Ramos (cell line): ENCODE results near the gene MPPE1.
"Not testable (repeated sequence)": the region's sequence is repeated elsewhere in the genome, so short reads cannot be mapped to it uniquely, and the experiment has no call there.

Experiments used
- in situ Hi-C: fragments of 300-500 bp; cut with MboI; formaldehyde crosslinking; loops from one replicate; pipeline ENCODE4 v1.14.3; 2022; ENCODE audit warnings: low sequenced_read_pairs; ENCODE audit not compliant: unreplicated experiment

Gene MPPE1

GRCh38 chr18:11932393-11932792, 24.3 kb upstream of the MPPE1 start:
- in situ Hi-C loops, result loop anchor here (5.0 to 25.0 kb wide), 2 partner anchors 65 to 305 kb away; no protein-coding TSS in a partner anchor

GRCh38 chr18:11927497-11927896, 19.4 kb upstream of the MPPE1 start:
- in situ Hi-C loops, result loop anchor here (25.0 kb wide), 1 partner anchor 310 kb away; no protein-coding TSS in a partner anchor

GRCh38 chr18:11925800-11926481, 17.8 kb upstream of the MPPE1 start:
- in situ Hi-C loops, result loop anchor here (25.0 kb wide), 1 partner anchor 311 kb away; no protein-coding TSS in a partner anchor

- in situ Hi-C loops, result no loop called here
These were observed 15.3 kb upstream of the MPPE1 start for GRCh38 chr18:11923450-11923849.

GRCh38 chr18:11919522-11919921, 11.4 kb upstream of the MPPE1 start:
- in situ Hi-C loops, result not testable (repeated sequence)

GRCh38 chr18:11916880-11917279, 8.8 kb upstream of the MPPE1 start:
- in situ Hi-C loops, result not testable (repeated sequence)

- in situ Hi-C loops, result loop anchor here (10.0 kb wide), 1 partner anchor 65 kb away; no protein-coding TSS in a partner anchor
These were observed 1.5 kb upstream of the MPPE1 start for GRCh38 chr18:11909591-11910026.

GRCh38 chr18:11909061-11909455, 941 bp upstream of the MPPE1 start:
- in situ Hi-C loops, result loop anchor here (10.0 kb wide), 1 partner anchor 64 kb away; no protein-coding TSS in a partner anchor

- in situ Hi-C loops, result loop anchor here (10.0 kb wide), 1 partner anchor 62 kb away; no protein-coding TSS in a partner anchor
These were observed 917 bp downstream of the MPPE1 start for GRCh38 chr18:11906926-11907874.

- in situ Hi-C loops, result loop anchor here (10.0 kb wide), 1 partner anchor 61 kb away; no protein-coding TSS in a partner anchor
These were observed 1.9 kb downstream of the MPPE1 start for GRCh38 chr18:11906176-11906575.

GRCh38 chr18:11905613-11906012, 2.5 kb downstream of the MPPE1 start:
- in situ Hi-C loops, result loop anchor here (10.0 kb wide), 1 partner anchor 61 kb away; no protein-coding TSS in a partner anchor

- in situ Hi-C loops, result loop anchor here (10.0 kb wide), 1 partner anchor 58 kb away; no protein-coding TSS in a partner anchor
These were observed 5.4 kb downstream of the MPPE1 start for GRCh38 chr18:11902522-11903292.

GRCh38 chr18:11901826-11902438, 6.2 kb downstream of the MPPE1 start:
- in situ Hi-C loops, result loop anchor here (10.0 kb wide), 1 partner anchor 57 kb away; no protein-coding TSS in a partner anchor

- in situ Hi-C loops, result no loop called here
These were observed 9.1 kb downstream of the MPPE1 start for GRCh38 chr18:11899063-11899462.

- in situ Hi-C loops, result no loop called here
These were observed 10.3 kb downstream of the MPPE1 start for GRCh38 chr18:11897781-11898180.

GRCh38 chr18:11892438-11892837, 15.7 kb downstream of the MPPE1 start:
- in situ Hi-C loops, result not testable (repeated sequence)

GRCh38 chr18:11891737-11892136, 16.4 kb downstream of the MPPE1 start:
- in situ Hi-C loops, result no loop called here

GRCh38 chr18:11889284-11889683, 18.8 kb downstream of the MPPE1 start:
- in situ Hi-C loops, result no loop called here

GRCh38 chr18:11888726-11889125, 19.4 kb downstream of the MPPE1 start:
- in situ Hi-C loops, result no loop called here
